Measurements from ENCODE around the gene KCNIP3.

DNA sequence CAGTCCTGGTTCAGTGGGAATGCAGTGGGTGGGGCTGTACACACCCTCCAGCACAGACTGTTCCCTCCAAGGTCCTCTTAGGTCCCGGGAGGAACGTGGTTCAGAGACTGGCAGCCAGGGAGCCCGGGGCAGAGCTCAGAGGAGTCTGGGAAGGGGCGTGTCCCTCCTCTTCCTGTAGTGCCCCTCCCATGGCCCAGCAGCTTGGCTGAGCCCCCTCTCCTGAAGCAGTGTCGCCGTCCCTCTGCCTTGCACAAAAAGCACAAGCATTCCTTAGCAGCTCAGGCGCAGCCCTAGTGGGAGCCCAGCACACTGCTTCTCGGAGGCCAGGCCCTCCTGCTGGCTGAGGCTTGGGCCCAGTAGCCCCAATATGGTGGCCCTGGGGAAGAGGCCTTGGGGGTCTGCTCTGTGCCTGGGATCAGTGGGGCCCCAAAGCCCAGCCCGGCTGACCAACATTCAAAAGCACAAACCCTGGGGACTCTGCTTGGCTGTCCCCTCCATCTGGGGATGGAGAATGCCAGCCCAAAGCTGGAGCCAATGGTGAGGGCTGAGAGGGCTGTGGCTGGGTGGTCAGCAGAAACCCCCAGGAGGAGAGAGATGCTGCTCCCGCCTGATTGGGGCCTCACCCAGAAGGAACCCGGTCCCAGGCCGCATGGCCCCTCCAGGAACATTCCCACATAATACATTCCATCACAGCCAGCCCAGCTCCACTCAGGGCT lies 87.9 kb downstream of the KCNIP3 start:
- TF ChIP-seq, protein P1, sequence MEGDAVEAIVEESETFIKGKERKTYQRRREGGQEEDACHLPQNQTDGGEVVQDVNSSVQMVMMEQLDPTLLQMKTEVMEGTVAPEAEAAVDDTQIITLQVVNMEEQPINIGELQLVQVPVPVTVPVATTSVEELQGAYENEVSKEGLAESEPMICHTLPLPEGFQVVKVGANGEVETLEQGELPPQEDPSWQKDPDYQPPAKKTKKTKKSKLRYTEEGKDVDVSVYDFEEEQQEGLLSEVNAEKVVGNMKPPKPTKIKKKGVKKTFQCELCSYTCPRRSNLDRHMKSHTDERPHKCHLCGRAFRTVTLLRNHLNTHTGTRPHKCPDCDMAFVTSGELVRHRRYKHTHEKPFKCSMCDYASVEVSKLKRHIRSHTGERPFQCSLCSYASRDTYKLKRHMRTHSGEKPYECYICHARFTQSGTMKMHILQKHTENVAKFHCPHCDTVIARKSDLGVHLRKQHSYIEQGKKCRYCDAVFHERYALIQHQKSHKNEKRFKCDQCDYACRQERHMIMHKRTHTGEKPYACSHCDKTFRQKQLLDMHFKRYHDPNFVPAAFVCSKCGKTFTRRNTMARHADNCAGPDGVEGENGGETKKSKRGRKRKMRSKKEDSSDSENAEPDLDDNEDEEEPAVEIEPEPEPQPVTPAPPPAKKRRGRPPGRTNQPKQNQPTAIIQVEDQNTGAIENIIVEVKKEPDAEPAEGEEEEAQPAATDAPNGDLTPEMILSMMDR (IDR thresholded peaks at IDR 0.05), result no peak
- no peak for TF ChIP-seq EZH2 (IDR thresholded peaks at IDR 0.05; ENCODE audit: borderline replicate concordance, insufficient read depth, low read depth, low read length, poor library complexity, severe bottlenecking)

Measured in B cell (primary cell).